ENCODE measurements around the gene EPB41L2. TPM values are rescaled to one million over a fixed set of nuclear protein-coding genes. Genes with fewer than 3 reads are reported as not detected.

EPB41L2 gene
- total and polyA plus RNA-seq, 4 experiments from 2014 or later, result 3.3 to 24.3 (median 12.7) TPM

DNA sequence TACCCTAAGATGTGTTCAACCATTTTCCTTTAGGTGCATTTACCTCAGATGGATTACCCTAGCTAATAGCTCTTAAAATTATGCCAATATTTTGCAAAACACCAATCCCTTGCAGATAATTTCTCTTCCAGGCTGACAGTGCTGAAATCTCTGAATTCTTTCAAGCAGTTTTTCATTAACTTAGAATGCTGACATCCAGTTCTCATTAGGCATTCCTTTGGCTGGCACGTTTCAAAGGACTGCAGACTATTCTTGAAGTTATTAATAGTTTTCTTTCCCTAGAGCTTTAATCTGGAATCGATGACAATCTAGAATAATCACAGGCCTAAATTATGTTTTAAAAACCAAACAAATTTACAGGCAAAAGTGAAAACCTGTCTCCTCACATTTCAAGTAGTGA is 167.5 kb downstream of the EPB41L2 start:
- no peaks in the 10 kb centered on the region for H3K4me1 ChIP-seq (ENCODE audit: insufficient read depth, low read length)
- CTCF ChIA-PET (ENCODE audit: partially characterized antibody), result interaction anchor here (0.9 to 1.2 kb wide), 2 partner anchors 10 kb away, joined by 4 to 6 read pairs; no protein-coding TSS in a partner anchor
- intact Hi-C loops (cut with micrococcal nuclease), result no loop called here
- H3K9me3 ChIP-seq (ENCODE audit: control insufficient read depth in 1 of 2, low read length in 2 of 2), result no peaks in the 10 kb centered on the region
- H3K27me3 Mint-ChIP-seq, result no peaks in the 10 kb centered on the region
- peaks cover 1 to 8% of the 10 kb centered on the region in 2 donors for H3K36me3 Mint-ChIP-seq
- no peak overlapping the region for H3K4me3 Mint-ChIP-seq
- no peak for DNase-seq
- POLR2A ChIA-PET (ENCODE audit: partially characterized antibody), result no interaction called here
- H3K27me3 ChIP-seq (ENCODE audit: insufficient read depth, low read length), result no peaks in the 10 kb centered on the region
- no peak overlapping the region for H3K27ac Mint-ChIP-seq
- H3K4me1 Mint-ChIP-seq, result no peaks in the 10 kb centered on the region
- no peaks in the 10 kb centered on the region for H3K9me3 Mint-ChIP-seq
- no peaks in the 10 kb centered on the region for H3K36me3 ChIP-seq (ENCODE audit: insufficient read depth, low read length)
- H3K4me3 ChIP-seq (ENCODE audit: low read length in 2 of 2), result no peak overlapping the region
- no peak overlapping the region for H3K27ac ChIP-seq (ENCODE audit: low read depth, low read length)

DNA sequence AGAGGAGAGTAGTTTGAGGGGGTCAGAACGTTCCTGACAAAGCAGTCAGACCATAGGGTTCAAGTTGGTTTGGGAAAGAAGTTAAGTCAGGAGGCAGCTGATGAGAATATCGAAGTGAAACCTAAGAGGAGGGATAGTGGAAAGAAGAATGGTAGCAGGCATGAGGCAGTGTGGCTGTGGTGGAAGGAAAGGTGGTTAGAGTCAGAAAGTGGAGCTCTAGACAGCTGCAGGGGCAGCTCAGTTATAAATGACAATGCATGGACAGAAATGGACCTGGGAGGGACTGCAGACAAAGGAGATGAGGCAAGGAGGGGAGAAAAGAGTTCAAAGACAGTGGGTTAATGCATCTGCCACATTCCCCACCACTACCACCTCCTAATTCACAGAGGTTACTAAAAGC is 169.3 kb downstream of the EPB41L2 start:
- Histone ChIP-seq H3K27me3 (ENCODE audit: insufficient read depth, low read length) (no peaks in the 10 kb centered on the region), H3K36me3 (ENCODE audit: insufficient read depth, low read length) (no peaks in the 10 kb centered on the region), H3K4me3 (ENCODE audit: low read length in 2 of 2) (no peak overlapping the region), H3K27ac (ENCODE audit: low read depth, low read length) (no peak overlapping the region), H3K9me3 (ENCODE audit: control insufficient read depth in 1 of 2, low read length in 2 of 2) (no peaks in the 10 kb centered on the region), H3K4me1 (ENCODE audit: insufficient read depth, low read length) (no peaks in the 10 kb centered on the region)
- H3K36me3 Mint-ChIP-seq, result peaks cover 1 to 8% of the 10 kb centered on the region in 2 donors
- peak overlapping the region in 2 of 7 donors; percentile 12 to 61 for H3K27ac Mint-ChIP-seq
- no peaks in the 10 kb centered on the region for H3K9me3 Mint-ChIP-seq
- intact Hi-C loops (cut with micrococcal nuclease), result no loop called here
- H3K4me1 Mint-ChIP-seq, result no peaks in the 10 kb centered on the region
- ChIA-PET CTCF (ENCODE audit: partially characterized antibody) (interaction anchor here (0.8 to 1.0 kb wide), 2 partner anchors 9 to 640 kb away, joined by 3 to 4 read pairs; no protein-coding TSS in a partner anchor), POLR2A (ENCODE audit: partially characterized antibody) (no interaction called here)
- no peak overlapping the region for H3K4me3 Mint-ChIP-seq
- H3K27me3 Mint-ChIP-seq, result no peaks in the 10 kb centered on the region
- DNase-seq, result no peak

DNA sequence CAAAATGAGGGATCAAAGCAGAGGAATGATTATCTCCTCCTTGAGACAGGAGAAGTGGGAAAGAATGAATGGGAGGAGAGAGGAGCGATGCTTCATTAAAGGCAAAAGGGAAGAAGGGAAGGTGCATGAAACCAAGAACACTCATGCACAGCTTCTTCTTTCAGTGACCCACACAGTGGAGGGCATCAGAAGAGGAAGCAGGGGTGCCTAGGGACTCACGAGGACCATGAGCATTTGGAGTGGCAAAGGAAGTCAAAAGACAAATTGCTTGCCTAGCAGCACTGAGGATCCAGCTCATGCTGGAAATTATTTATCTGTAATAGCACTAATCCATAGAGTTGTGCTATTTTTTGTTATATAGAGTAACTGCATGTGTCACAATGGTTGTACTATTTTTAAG is 169.8 kb downstream of the EPB41L2 start:
- no peak overlapping the region for H3K4me3 Mint-ChIP-seq
- no peaks in the 10 kb centered on the region for H3K4me1 Mint-ChIP-seq
- H3K27me3 Mint-ChIP-seq, result no peaks in the 10 kb centered on the region
- POLR2A ChIA-PET (ENCODE audit: partially characterized antibody), result no interaction called here
- no peak for DNase-seq
- CTCF ChIA-PET (ENCODE audit: partially characterized antibody), result interaction anchor here (0.8 to 9.2 kb wide), 4 partner anchors 8 to 735 kb away, joined by 4 to 213 read pairs (median 4); partner anchors contain the start of gene MED23
- Histone ChIP-seq H3K9me3 (ENCODE audit: control insufficient read depth in 1 of 2, low read length in 2 of 2) (no peaks in the 10 kb centered on the region), H3K36me3 (ENCODE audit: insufficient read depth, low read length) (no peaks in the 10 kb centered on the region), H3K27ac (ENCODE audit: low read depth, low read length) (no peak overlapping the region), H3K4me1 (ENCODE audit: insufficient read depth, low read length) (no peaks in the 10 kb centered on the region), H3K4me3 (ENCODE audit: low read length in 2 of 2) (no peak overlapping the region), H3K27me3 (ENCODE audit: insufficient read depth, low read length) (no peaks in the 10 kb centered on the region)
- intact Hi-C loops (cut with micrococcal nuclease), result no loop called here
- peak overlapping the region in 2 of 7 donors; percentile 16 to 61 for H3K27ac Mint-ChIP-seq
- no peaks in the 10 kb centered on the region for H3K9me3 Mint-ChIP-seq
- peaks cover 1 to 8% of the 10 kb centered on the region in 2 donors for H3K36me3 Mint-ChIP-seq

DNA sequence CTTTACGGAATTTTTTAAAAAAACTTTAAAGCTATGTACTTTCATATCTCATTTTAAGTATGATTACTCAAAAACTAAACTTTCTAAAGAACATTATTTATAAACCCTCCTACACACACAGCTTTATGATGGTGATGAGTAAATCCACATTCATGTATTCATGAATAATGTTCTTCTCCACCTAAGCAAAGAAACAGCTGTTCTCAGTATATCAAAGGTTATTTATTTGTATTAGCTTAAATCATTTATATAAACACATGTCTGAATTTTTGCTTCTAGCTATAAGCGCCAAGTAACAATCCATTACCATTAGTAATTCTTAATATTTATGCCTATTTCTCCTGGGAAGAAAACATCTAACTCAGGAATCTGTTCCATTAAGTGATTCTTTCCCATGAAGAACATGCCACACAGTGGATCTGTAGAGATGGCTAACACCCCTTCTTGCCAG is 172.5 kb downstream of the EPB41L2 start:
- H3K36me3 Mint-ChIP-seq, result peaks cover 1 to 5% of the 10 kb centered on the region in 2 donors
- no peaks in the 10 kb centered on the region for H3K9me3 Mint-ChIP-seq
- H3K27me3 Mint-ChIP-seq, result no peaks in the 10 kb centered on the region
- DNase-seq, result no peak
- no peak overlapping the region for H3K27ac ChIP-seq (ENCODE audit: low read depth, low read length)
- H3K27me3 ChIP-seq (ENCODE audit: insufficient read depth, low read length), result no peaks in the 10 kb centered on the region
- intact Hi-C loops (cut with micrococcal nuclease), result no loop called here
- CTCF ChIA-PET (ENCODE audit: partially characterized antibody), result interaction anchor here (0.9 to 9.2 kb wide), 5 partner anchors 12 to 1025 kb away, joined by 3 to 213 read pairs (median 13); partner anchors contain the start of gene MED23
- no peak overlapping the region for H3K4me3 Mint-ChIP-seq
- POLR2A ChIA-PET (ENCODE audit: partially characterized antibody), result no interaction called here
- H3K27ac Mint-ChIP-seq, result no peak overlapping the region
- H3K4me1 ChIP-seq (ENCODE audit: insufficient read depth, low read length), result no peaks in the 10 kb centered on the region
- H3K36me3 ChIP-seq (ENCODE audit: insufficient read depth, low read length), result no peaks in the 10 kb centered on the region
- no peaks in the 10 kb centered on the region for H3K9me3 ChIP-seq (ENCODE audit: control insufficient read depth in 1 of 2, low read length in 2 of 2)
- no peaks in the 10 kb centered on the region for H3K4me1 Mint-ChIP-seq
- no peak overlapping the region for H3K4me3 ChIP-seq (ENCODE audit: low read length in 2 of 2)

DNA sequence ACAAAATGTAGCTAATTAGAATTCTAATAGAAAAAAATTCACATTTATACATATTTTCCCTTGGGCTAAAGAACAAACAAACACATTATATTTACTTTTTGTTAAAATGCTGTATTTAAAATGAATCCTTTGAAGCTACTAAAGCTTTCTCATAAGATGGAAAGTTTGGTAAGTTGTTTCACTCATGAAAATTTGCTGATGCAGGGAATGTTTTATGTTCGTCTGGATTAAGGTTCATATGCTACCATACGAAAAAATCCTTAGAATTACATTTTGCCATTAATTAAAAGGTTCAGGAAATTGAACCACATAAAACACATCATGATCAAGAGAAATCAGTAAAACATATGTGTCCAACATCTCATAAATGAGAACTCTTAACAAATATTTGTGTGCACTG is 173.6 kb downstream of the EPB41L2 start:
- H3K4me1 Mint-ChIP-seq, result no peaks in the 10 kb centered on the region
- Histone ChIP-seq H3K27ac (ENCODE audit: low read depth, low read length) (no peak overlapping the region), H3K27me3 (ENCODE audit: insufficient read depth, low read length) (no peaks in the 10 kb centered on the region), H3K4me1 (ENCODE audit: insufficient read depth, low read length) (no peaks in the 10 kb centered on the region), H3K9me3 (ENCODE audit: control insufficient read depth in 1 of 2, low read length in 2 of 2) (no peaks in the 10 kb centered on the region), H3K36me3 (ENCODE audit: insufficient read depth, low read length) (no peaks in the 10 kb centered on the region), H3K4me3 (ENCODE audit: low read length in 2 of 2) (no peak overlapping the region)
- H3K27me3 Mint-ChIP-seq, result no peaks in the 10 kb centered on the region
- ChIA-PET CTCF (ENCODE audit: partially characterized antibody) (interaction anchor here (1.1 to 9.2 kb wide), 4 partner anchors 10 to 739 kb away, joined by 4 to 213 read pairs (median 13); partner anchors contain the start of gene MED23), POLR2A (ENCODE audit: partially characterized antibody) (no interaction called here)
- no peak for DNase-seq
- H3K4me3 Mint-ChIP-seq, result no peak overlapping the region
- peaks cover 1 to 5% of the 10 kb centered on the region in 2 donors for H3K36me3 Mint-ChIP-seq
- H3K27ac Mint-ChIP-seq, result no peak overlapping the region
- intact Hi-C loops (cut with micrococcal nuclease), result loop anchor here (5.0 kb wide), 2 partner anchors 1328 to 1593 kb away; no protein-coding TSS in a partner anchor
- no peaks in the 10 kb centered on the region for H3K9me3 Mint-ChIP-seq

DNA sequence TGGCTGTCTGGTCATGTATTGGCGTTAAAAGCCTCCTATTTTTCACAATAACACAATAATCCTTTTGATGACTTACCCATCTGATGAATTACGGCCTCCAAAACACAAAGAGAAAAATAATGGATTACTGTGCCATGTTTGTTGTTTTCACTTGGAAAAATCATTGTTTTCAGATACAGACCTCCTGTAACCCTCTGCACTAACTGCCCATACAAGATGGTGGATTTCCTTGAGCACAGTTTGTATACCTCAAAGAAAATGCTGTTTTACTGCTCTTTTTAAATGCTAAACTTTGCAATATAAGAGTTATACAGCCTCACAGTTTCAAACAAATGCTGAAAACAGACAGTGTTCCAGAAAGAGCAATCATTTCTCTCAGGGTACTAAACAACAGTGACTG is 174.8 kb downstream of the EPB41L2 start:
- CTCF ChIA-PET (ENCODE audit: partially characterized antibody), result interaction anchor here (0.7 to 9.2 kb wide), 3 partner anchors 15 to 279 kb away, joined by 3 to 213 read pairs (median 3); no protein-coding TSS in a partner anchor
- no peak overlapping the region for H3K4me3 Mint-ChIP-seq
- no peaks in the 10 kb centered on the region for H3K4me1 ChIP-seq (ENCODE audit: insufficient read depth, low read length)
- no peaks in the 10 kb centered on the region for H3K27me3 ChIP-seq (ENCODE audit: insufficient read depth, low read length)
- DNase-seq, result no peak
- H3K9me3 ChIP-seq (ENCODE audit: control insufficient read depth in 1 of 2, low read length in 2 of 2), result no peaks in the 10 kb centered on the region
- peaks cover under 1 to 1% of the 10 kb centered on the region in 2 donors for H3K36me3 Mint-ChIP-seq
- no peak overlapping the region for H3K27ac ChIP-seq (ENCODE audit: low read depth, low read length)
- no peaks in the 10 kb centered on the region for H3K4me1 Mint-ChIP-seq
- H3K9me3 Mint-ChIP-seq, result no peaks in the 10 kb centered on the region
- no peak overlapping the region for H3K27ac Mint-ChIP-seq
- POLR2A ChIA-PET (ENCODE audit: partially characterized antibody), result no interaction called here
- H3K27me3 Mint-ChIP-seq, result no peaks in the 10 kb centered on the region
- H3K36me3 ChIP-seq (ENCODE audit: insufficient read depth, low read length), result no peaks in the 10 kb centered on the region
- H3K4me3 ChIP-seq (ENCODE audit: low read length in 2 of 2), result no peak overlapping the region
- intact Hi-C loops (cut with micrococcal nuclease), result loop anchor here (5.0 kb wide), 2 partner anchors 1329 to 1594 kb away; no protein-coding TSS in a partner anchor

DNA sequence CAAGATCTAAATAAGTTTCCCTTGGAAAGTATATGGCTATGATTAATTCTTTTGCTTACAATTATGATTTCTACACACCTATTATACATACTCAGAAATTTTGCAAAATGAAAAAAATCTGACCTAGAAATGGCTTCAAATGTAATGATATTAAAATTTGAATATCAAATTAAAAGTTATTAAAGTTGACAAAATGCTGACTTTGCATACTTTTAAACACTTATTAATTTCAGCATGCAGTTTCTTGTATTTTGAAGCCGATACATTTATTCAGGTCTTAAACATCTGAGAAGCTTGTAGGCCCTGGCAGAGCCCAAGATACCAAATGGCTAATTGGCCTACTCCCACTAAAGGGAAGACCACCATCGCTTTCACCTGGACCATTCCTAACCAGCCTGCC is 176.1 kb downstream of the EPB41L2 start:
- no peak overlapping the region for H3K27ac ChIP-seq (ENCODE audit: low read depth, low read length)
- intact Hi-C loops (cut with micrococcal nuclease), result loop anchor here (5.0 kb wide), 2 partner anchors 1330 to 1595 kb away; no protein-coding TSS in a partner anchor
- DNase-seq, result no peak
- ChIA-PET POLR2A (ENCODE audit: partially characterized antibody) (no interaction called here), CTCF (ENCODE audit: partially characterized antibody) (interaction anchor here (0.9 to 9.2 kb wide), 4 partner anchors 230 to 742 kb away, joined by 3 to 213 read pairs (median 74); partner anchors contain the start of gene MED23)
- Mint-ChIP-seq H3K27me3 (no peaks in the 10 kb centered on the region), H3K27ac (no peak overlapping the region), H3K9me3 (no peaks in the 10 kb centered on the region), H3K36me3 (peaks cover 0 to 9% of the 10 kb centered on the region in 2 donors), H3K4me3 (no peak overlapping the region), H3K4me1 (no peaks in the 10 kb centered on the region)
- no peaks in the 10 kb centered on the region for H3K9me3 ChIP-seq (ENCODE audit: control insufficient read depth in 1 of 2, low read length in 2 of 2)
- H3K4me3 ChIP-seq (ENCODE audit: low read length in 2 of 2), result no peak overlapping the region
- H3K4me1 ChIP-seq (ENCODE audit: insufficient read depth, low read length), result no peaks in the 10 kb centered on the region
- H3K36me3 ChIP-seq (ENCODE audit: insufficient read depth, low read length), result no peaks in the 10 kb centered on the region
- H3K27me3 ChIP-seq (ENCODE audit: insufficient read depth, low read length), result no peaks in the 10 kb centered on the region

All from CD4-positive, alpha-beta memory T cell (primary cell).